ENCODE results near the gene IMMT. TPM values are rescaled to one million over a fixed set of nuclear protein-coding genes. Genes with fewer than 3 reads are reported as not detected.

IMMT gene
- total and polyA plus RNA-seq, 9 of the 15 experiments (the other 6 are each of a cell fraction or from before 2014, with no cell fraction given), result 119 to 294 (median 140) TPM

- TF ChIP-seq STAT6 (CRISPR knock-in tag; IDR thresholded peaks at IDR 0.05) (peak; percentile 92; the same call in 1 of the 2 replicates), UBTF (IDR thresholded peaks at IDR 0.05; ENCODE audit: borderline replicate concordance in 1 of 2, low read depth in 2 of 2, low read length in 2 of 2) (0 out of 4 replicates have a peak, but pooled peaks have one; percentile 4 to 22), SOX6 (IDR thresholded peaks at IDR 0.05) (peak; percentile 6), CHD4 (IDR thresholded peaks at IDR 0.05; ENCODE audit: insufficient read depth, insufficient replicate concordance, low read depth, low read length, poor library complexity, severe bottlenecking) (no peak), CREBBP (IDR thresholded peaks at IDR 0.05; ENCODE audit: low read depth, low read length) (no peak), NCOA2 (IDR thresholded peaks at IDR 0.05; ENCODE audit: partially characterized antibody in 2 of 2) (no peak), ATF1 (CRISPR knock-in tag; IDR thresholded peaks at IDR 0.05) (no peak), ATF1 (tag; IDR thresholded peaks at IDR 0.05) (peak; percentile 93), RREB1 (CRISPR knock-in tag; IDR thresholded peaks at IDR 0.05) (peak; percentile 95), NFYB (IDR thresholded peaks at IDR 0.05; ENCODE audit: extremely low read depth, insufficient read length) (peak; percentile 67), IRF2 (CRISPR knock-in tag; IDR thresholded peaks at IDR 0.05) (no peak), NFXL1 (CRISPR knock-in tag; IDR thresholded peaks at IDR 0.05) (no peak), BCL6 (CRISPR knock-in tag; IDR thresholded peaks at IDR 0.05) (no peak), MIER1 (IDR thresholded peaks at IDR 0.05; ENCODE audit: low read depth) (no peak), ZNF212 (CRISPR knock-in tag; IDR thresholded peaks at IDR 0.05) (peak; percentile 79; the same call in 1 of the 2 replicates)
These were observed at the start of gene IMMT (continued) for GRCh38 chr2:86195055-86195807.

Measured in K562 (cell line).